Measurements from ENCODE around the gene ZBTB3. TPM values are rescaled to one million over a fixed set of nuclear protein-coding genes. Genes with fewer than 3 reads are reported as not detected.

The ZBTB3 gene
- total RNA-seq, 1 experiment from 2014 or later: 43.4 TPM

GRCh38 chr11:62757846-62758788 lies 4.2 kb upstream of the ZBTB3 start:
- H2AK5ac ChIP-seq (ENCODE audit: insufficient read length, low read length): no peak overlapping the region
- no peak overlapping the region for H4K8ac ChIP-seq (replicated peaks; ENCODE audit: insufficient read length, low read depth, low read length)
- no peak overlapping the region for H3K23ac ChIP-seq (ENCODE audit: insufficient read length, low read depth, low read length)
- no peak overlapping the region for H3K56ac ChIP-seq (ENCODE audit: insufficient read length, low read depth, low read length)
- H4K91ac ChIP-seq (ENCODE audit: insufficient read length, low read depth, low read length): no peak overlapping the region
- peak overlapping the region; percentile 28 for H3K9ac ChIP-seq (ENCODE audit: extremely low read depth, insufficient read length, low read length)
- peaks cover 37 to 51% of the 10 kb centered on the region in 2 experiments for H3K4me1 Mint-ChIP-seq
- no peaks in the 10 kb centered on the region for H4K20me1 ChIP-seq (ENCODE audit: control insufficient read depth, insufficient read depth, insufficient read length)
- DNase-seq: peak; percentile 91
- TF ChIP-seq, protein P1, sequence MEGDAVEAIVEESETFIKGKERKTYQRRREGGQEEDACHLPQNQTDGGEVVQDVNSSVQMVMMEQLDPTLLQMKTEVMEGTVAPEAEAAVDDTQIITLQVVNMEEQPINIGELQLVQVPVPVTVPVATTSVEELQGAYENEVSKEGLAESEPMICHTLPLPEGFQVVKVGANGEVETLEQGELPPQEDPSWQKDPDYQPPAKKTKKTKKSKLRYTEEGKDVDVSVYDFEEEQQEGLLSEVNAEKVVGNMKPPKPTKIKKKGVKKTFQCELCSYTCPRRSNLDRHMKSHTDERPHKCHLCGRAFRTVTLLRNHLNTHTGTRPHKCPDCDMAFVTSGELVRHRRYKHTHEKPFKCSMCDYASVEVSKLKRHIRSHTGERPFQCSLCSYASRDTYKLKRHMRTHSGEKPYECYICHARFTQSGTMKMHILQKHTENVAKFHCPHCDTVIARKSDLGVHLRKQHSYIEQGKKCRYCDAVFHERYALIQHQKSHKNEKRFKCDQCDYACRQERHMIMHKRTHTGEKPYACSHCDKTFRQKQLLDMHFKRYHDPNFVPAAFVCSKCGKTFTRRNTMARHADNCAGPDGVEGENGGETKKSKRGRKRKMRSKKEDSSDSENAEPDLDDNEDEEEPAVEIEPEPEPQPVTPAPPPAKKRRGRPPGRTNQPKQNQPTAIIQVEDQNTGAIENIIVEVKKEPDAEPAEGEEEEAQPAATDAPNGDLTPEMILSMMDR (conservative IDR thresholded peaks at IDR 0.05): no peak
- peaks cover 8% of the 10 kb centered on the region for H3K23me2 ChIP-seq (ENCODE audit: insufficient read length, low read depth, low read length, poor library complexity, severe bottlenecking)
- H3K79me1 ChIP-seq (ENCODE audit: insufficient read depth, low read depth, low read length, poor library complexity, severe bottlenecking): peaks cover 9% of the 10 kb centered on the region
- no peak overlapping the region for H3K18ac ChIP-seq (ENCODE audit: insufficient read length, low read depth, low read length)
- peak overlapping the region; percentile 79 to 97 for H3K4me3 Mint-ChIP-seq
- H3K4ac ChIP-seq (ENCODE audit: low read depth, low read length): no peak overlapping the region
- peak overlapping the region; percentile 97 to 98 (median 97) for H3K27ac Mint-ChIP-seq
- H2AFZ ChIP-seq (ENCODE audit: low read length): no peak overlapping the region
- no peaks in the 10 kb centered on the region for H3K27me3 ChIP-seq (ENCODE audit: insufficient read depth, low read length)
- H3K36me3 Mint-ChIP-seq (ENCODE audit: insufficient read depth in 1 of 3, low read depth in 3 of 3): peaks cover 8 to 16% (median 12%) of the 10 kb centered on the region in 3 experiments; a peak in 6 of 7 replicates
- H3K4me1 ChIP-seq (ENCODE audit: insufficient read depth, low read length): no peaks in the 10 kb centered on the region
- H4K5ac ChIP-seq (ENCODE audit: insufficient read length, low read depth, low read length): no peak overlapping the region
- H3K9me3 Mint-ChIP-seq: no peaks in the 10 kb centered on the region
- peak overlapping the region; percentile 91 for H3K4me2 ChIP-seq (ENCODE audit: insufficient read depth, insufficient read length, low read length)
- no peak overlapping the region for H2BK120ac ChIP-seq (ENCODE audit: low read depth, low read length, poor library complexity, severe bottlenecking)
- no peak overlapping the region for H3T11ph ChIP-seq (ENCODE audit: low read length)
- no peak overlapping the region for H2BK15ac ChIP-seq (ENCODE audit: low read depth, low read length)
- no CpG with 5 or more reads among the region's 9 CpGs for WGBS (ENCODE audit: extremely low coverage, insufficient read length, low lambda C conversion rate)
- H2BK5ac ChIP-seq (ENCODE audit: insufficient read length, low read length): no peak overlapping the region
- peaks cover 18% of the 10 kb centered on the region; the same call in 1 of the 2 replicates for H3K79me2 ChIP-seq (ENCODE audit: insufficient read depth, low read length)
- H3K27me3 Mint-ChIP-seq (ENCODE audit: low read depth): no peaks in the 10 kb centered on the region
- no peak overlapping the region for H3K14ac ChIP-seq (ENCODE audit: insufficient read depth, low read length)
- H2BK20ac ChIP-seq (ENCODE audit: low read depth, low read length, poor library complexity, severe bottlenecking): no peak overlapping the region
- H3K27ac ChIP-seq (ENCODE audit: insufficient read length, low read depth, low read length): peak overlapping the region; percentile 92
- no peaks in the 10 kb centered on the region for H3K9me3 ChIP-seq (ENCODE audit: control insufficient read depth, low read depth, low read length)
- H2BK12ac ChIP-seq (ENCODE audit: insufficient read length, low read depth, low read length): no peak overlapping the region
